OCI-LY7 (cell line): ENCODE results near the gene KIAA1549.
"Not testable (repeated sequence)": the region's sequence is repeated elsewhere in the genome, so short reads cannot be mapped to it uniquely, and the experiment has no call there.

ENCODE experiments used
- EZH2phosphoT487 ChIP-seq: fragments of 200-600 bp; sonication (generic); IDR thresholded peaks from 2 replicates; pipeline ENCODE4 v1.6.1; 2018; ENCODE audit warnings: low read depth, borderline replicate concordance, mild to moderate bottlenecking, mixed run types, antibody characterized with exemption, low read length, moderate library complexity, mixed read lengths
- TF ChIP-seq, protein P1 (sequence below): fragments of 200-600 bp; sonication (generic); conservative IDR thresholded peaks from 2 replicates; pipeline ENCODE4 v1.5.1; 2014; ENCODE audit warnings: mild to moderate bottlenecking, antibody characterized with exemption, low read length, moderate library complexity, mixed read lengths

DNA sequence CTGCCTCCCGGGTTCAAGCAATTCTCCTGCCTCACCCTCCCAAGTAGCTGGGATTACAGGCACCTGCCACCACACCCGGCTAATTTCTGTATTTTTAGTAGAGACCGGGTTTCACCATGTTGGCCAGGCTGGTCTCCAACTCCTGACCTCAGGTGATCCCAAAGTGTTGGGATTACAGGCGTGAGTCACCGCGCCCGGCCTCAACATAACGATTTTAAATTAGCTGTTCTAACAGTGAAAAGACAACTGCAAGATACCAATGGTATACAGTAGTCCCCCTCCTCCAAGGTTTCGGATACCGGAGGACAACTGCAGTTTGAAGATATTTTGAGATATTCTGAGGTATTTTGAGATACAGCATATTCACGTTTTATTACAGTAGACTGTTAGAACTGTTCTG is 5.0 kb downstream of the KIAA1549 start:
- TF ChIP-seq EZH2phosphoT487: not testable (repeated sequence)
- TF ChIP-seq, protein P1, sequence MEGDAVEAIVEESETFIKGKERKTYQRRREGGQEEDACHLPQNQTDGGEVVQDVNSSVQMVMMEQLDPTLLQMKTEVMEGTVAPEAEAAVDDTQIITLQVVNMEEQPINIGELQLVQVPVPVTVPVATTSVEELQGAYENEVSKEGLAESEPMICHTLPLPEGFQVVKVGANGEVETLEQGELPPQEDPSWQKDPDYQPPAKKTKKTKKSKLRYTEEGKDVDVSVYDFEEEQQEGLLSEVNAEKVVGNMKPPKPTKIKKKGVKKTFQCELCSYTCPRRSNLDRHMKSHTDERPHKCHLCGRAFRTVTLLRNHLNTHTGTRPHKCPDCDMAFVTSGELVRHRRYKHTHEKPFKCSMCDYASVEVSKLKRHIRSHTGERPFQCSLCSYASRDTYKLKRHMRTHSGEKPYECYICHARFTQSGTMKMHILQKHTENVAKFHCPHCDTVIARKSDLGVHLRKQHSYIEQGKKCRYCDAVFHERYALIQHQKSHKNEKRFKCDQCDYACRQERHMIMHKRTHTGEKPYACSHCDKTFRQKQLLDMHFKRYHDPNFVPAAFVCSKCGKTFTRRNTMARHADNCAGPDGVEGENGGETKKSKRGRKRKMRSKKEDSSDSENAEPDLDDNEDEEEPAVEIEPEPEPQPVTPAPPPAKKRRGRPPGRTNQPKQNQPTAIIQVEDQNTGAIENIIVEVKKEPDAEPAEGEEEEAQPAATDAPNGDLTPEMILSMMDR: not testable (repeated sequence)
